ENCODE results near the gene MIA2. TPM values are rescaled to one million over a fixed set of nuclear protein-coding genes. Genes with fewer than 3 reads are reported as not detected.

Gene MIA2
- polyA plus RNA-seq, 1 of the 3 experiments (the other 2 are of a cell fraction) = 2.6 TPM

GRCh38 chr14:39319381-39319780 lies 85.7 kb downstream of the MIA2 start:
- Histone ChIP-seq H3F3A (replicated peaks; ENCODE audit: insufficient read depth) (no peaks in the 10 kb centered on the region), H3K9me3 (no peaks in the 10 kb centered on the region), H3K9ac (no peak overlapping the region), H3K79me2 (ENCODE audit: insufficient read depth) (no peaks in the 10 kb centered on the region), H2AFZ (ENCODE audit: low read depth) (no peak overlapping the region), H3K9me2 (no peaks in the 10 kb centered on the region), H3K36me3 (replicated peaks in 1 of 2; ENCODE audit: control insufficient read depth in 1 of 2, insufficient read depth in 2 of 2, low read length in 1 of 2) (no peaks in the 10 kb centered on the region), H3K4me3 (ENCODE audit: low read depth in 2 of 2, low read length in 1 of 2) (no peak overlapping the region), H3K4me1 (ENCODE audit: control insufficient read depth in 1 of 2, insufficient read depth in 2 of 2, low read depth in 1 of 2, low read length in 1 of 2) (no peaks in the 10 kb centered on the region; a peak in 1 of 4 replicates), H4K20me1 (ENCODE audit: insufficient read depth) (no peaks in the 10 kb centered on the region), H3K27ac (ENCODE audit: low read depth in 2 of 2, low read length in 1 of 2) (no peak overlapping the region), H3K27me3 (ENCODE audit: insufficient read depth) (no peaks in the 10 kb centered on the region), H3K4me2 (no peak overlapping the region)
- DNase-seq = no peak
- POLR2A ChIA-PET = no interaction called here
- CTCF ChIA-PET = no interaction called here
- TF ChIP-seq GATA2 (CRISPR knock-in tag; IDR thresholded peaks at IDR 0.05) = no peak
- TF ChIP-seq PBX3 (IDR thresholded peaks at IDR 0.05) = no peak
- no peak for TF ChIP-seq TCF12 (IDR thresholded peaks at IDR 0.05)
- TF ChIP-seq MEF2A (IDR thresholded peaks at IDR 0.05; ENCODE audit: borderline replicate concordance, low read depth) = no peak
- TF ChIP-seq ELF1 (IDR thresholded peaks at IDR 0.05) = no peak
- TF ChIP-seq CHD2 (IDR thresholded peaks at IDR 0.05; ENCODE audit: low read length, partially characterized antibody) = no peak
- TF ChIP-seq TAF1 (IDR thresholded peaks at IDR 0.05; ENCODE audit: borderline replicate concordance, low read depth, low read length) = no peak
- TF ChIP-seq USF1 (IDR thresholded peaks at IDR 0.05; ENCODE audit: borderline replicate concordance, low read depth) = no peak
- TF ChIP-seq FOSL2 (IDR thresholded peaks at IDR 0.05; ENCODE audit: borderline replicate concordance, low read depth) = no peak
- no peak for TF ChIP-seq SIN3A (IDR thresholded peaks at IDR 0.05; ENCODE audit: borderline replicate concordance, low read depth, low read length)
- no peak for TF ChIP-seq CTCF (IDR thresholded peaks at IDR 0.05)
- TF ChIP-seq FOXJ3 (CRISPR knock-in tag; IDR thresholded peaks at IDR 0.05) = no peak
- TF ChIP-seq GABPA (IDR thresholded peaks at IDR 0.05; ENCODE audit: low read depth) = no peak
- TF ChIP-seq EP300 (IDR thresholded peaks at IDR 0.05; ENCODE audit: borderline replicate concordance in 1 of 2, low read depth in 1 of 2, low read length in 1 of 2) = no peak
- TF ChIP-seq RFX5 (IDR thresholded peaks at IDR 0.05; ENCODE audit: low read length) = no peak
- no peak for TF ChIP-seq RCOR1 (IDR thresholded peaks at IDR 0.05; ENCODE audit: low read length)
- no peak for TF ChIP-seq USF2 (IDR thresholded peaks at IDR 0.05; ENCODE audit: borderline replicate concordance, low read depth, low read length)
